A549 (cell line): ENCODE measurements around the gene PARD6B.

ENCODE experiments used
- CHD2 ChIP-seq: fragments of 150-350 bp; IDR thresholded peaks from 2 replicates; pipeline ENCODE4 v1.6.1; 2014; ENCODE audit warnings: low read length; ENCODE audit not compliant: partially characterized antibody
- CTCF ChIP-seq: fragments of >200 bp; sonication (Bioruptor Twin); formaldehyde crosslinking; IDR thresholded peaks from 3 replicates; pipeline ENCODE4 v1.5.1; 2016
- EP300 ChIP-seq, 2 experiments: fragments of >200 bp; sonication (Bioruptor Twin); formaldehyde crosslinking; IDR thresholded peaks; 2 replicates in 1 of 2; 3 replicates in 1 of 2; pipeline ENCODE4 v1.6.1; 2016 to 2017
- ESRRA ChIP-seq: fragments of 150-350 bp; IDR thresholded peaks from 2 replicates; pipeline ENCODE4 v1.6.1; 2014; ENCODE audit warnings: mild to moderate bottlenecking, low read length, borderline replicate concordance
- HDAC2 ChIP-seq: fragments of 200-600 bp; sonication (generic); IDR thresholded peaks from 2 replicates; pipeline ENCODE4 v1.6.1; 2016
- KDM1A ChIP-seq: fragments of 200-600 bp; sonication (generic); IDR thresholded peaks from 2 replicates; pipeline ENCODE4 v1.6.1; 2016; ENCODE audit warnings: low read depth, mild to moderate bottlenecking
- NR3C1 ChIP-seq: fragments of >200 bp; sonication (Bioruptor Twin); formaldehyde crosslinking; IDR thresholded peaks from 3 replicates; pipeline ENCODE4 v1.6.1; 2017
- SMC3 ChIP-seq: fragments of >200 bp; sonication (Bioruptor Twin); formaldehyde crosslinking; IDR thresholded peaks from 3 replicates; pipeline ENCODE4 v1.6.1; 2018; ENCODE audit warnings: inconsistent platforms
- TP53 ChIP-seq: fragments of 250-450 bp; sonication (Bioruptor Pico); IDR thresholded peaks from 2 replicates; pipeline ENCODE4 v1.5.0; 2021; ENCODE audit warnings: mild to moderate bottlenecking, moderate library complexity

- TF ChIP-seq NR3C1 (no peak), CTCF (peak; percentile 97), SMC3 (peak; percentile 98), KDM1A (no peak), ESRRA (no peak), CHD2 (no peak), TP53 (CRISPR knock-in tag) (no peak), HDAC2 (no peak), EP300 (IDR thresholded peaks at IDR 0.05) (no peak)
These were observed 56.9 kb downstream of the PARD6B start for GRCh38 chr20:50788045-50788991.
